HG03457 (cell line): ENCODE measurements around the gene DCUN1D2.

ENCODE experiments used
- ATAC-seq: cut with Tn5 transposase; IDR thresholded peaks from one replicate; pipeline ENCODE4 v1.9.1; 2021; ENCODE audit warnings: moderate number of reproducible peaks; ENCODE audit not compliant: unreplicated experiment

Gene DCUN1D2

DNA sequence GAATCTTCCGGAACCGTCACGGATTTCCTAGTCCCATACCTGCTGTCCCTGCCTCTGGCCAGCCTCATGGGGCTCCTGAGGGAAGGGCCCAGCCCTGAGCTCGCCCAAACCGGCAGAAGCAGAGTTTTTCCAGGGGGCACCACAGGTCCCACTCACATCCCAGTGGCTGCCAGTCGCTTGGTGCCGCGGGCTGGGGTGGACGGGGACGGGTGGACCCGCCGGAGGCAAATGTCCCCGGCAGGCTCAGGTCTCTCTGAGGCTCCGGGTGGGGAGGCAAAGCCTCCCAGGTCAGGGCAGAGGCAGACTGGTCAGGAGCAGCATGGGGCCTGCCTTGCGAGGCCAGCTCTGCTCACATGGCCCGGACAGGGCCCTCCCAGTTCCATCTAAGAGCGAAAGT lies 62.0 kb downstream of the DCUN1D2 start:
- ATAC-seq: no peak

DNA sequence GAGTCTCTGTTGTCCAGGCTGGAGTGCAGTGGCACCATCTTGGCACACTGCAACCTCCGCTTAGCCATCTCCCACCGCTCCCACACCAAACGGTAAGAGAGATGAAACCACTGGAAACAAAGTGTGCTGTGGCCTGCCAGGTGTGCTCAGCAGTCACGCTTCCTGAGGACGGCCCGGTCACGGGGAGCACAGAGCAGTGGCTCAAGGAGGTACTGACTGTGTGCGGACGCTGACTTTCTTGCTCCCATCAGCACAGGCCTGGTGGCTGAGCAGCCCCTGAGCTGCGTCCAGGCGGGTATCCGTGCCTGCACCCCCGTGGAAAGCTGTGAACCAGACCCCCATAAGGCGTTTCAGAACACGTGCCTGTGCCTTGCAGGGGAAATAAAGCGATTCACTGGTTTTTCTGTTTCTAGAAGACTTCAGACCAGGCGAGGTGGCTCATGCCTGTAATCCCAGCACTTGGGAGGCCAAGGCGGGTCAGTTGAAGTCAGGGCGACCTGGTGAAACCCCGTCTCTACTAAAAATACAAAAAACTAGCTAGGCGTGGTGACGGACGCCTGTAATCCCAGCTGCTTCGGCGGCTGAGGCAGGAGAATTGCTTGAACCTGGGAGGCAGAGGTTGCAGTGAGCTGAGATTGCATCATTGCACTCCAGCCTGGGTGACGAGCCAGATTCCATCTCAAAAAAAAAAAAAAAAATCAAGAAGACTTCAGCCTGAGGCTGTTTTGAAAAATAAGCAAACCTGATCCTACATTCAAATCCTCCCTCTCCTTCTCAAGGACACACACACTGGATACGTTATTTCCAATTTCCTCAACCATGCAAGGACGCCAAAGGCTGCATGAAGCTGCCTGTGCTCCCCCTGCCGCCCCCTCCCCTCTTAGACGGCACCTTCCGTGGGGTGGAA lies 62.7 kb downstream of the DCUN1D2 start:
- no peak for ATAC-seq

DNA sequence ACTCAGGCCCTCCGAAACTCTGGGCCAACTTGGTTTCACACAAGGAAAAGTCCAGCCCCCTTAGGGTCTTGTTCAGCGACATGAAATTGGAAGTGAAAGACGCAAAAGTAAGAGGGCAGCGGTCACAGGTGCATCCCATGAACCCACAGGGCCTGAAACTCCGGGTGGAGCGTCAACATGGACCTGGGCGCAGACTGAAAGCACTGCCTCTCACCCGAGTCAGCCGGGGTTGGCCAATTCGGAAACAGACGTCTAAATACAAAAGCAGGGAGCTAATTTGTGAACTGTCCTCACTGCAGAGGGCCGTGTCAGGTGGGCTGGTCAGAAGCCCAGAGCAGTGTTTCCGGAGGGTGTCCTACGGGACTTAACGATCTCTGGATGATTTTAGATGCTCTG lies 63.9 kb downstream of the DCUN1D2 start:
- no peak for ATAC-seq

DNA sequence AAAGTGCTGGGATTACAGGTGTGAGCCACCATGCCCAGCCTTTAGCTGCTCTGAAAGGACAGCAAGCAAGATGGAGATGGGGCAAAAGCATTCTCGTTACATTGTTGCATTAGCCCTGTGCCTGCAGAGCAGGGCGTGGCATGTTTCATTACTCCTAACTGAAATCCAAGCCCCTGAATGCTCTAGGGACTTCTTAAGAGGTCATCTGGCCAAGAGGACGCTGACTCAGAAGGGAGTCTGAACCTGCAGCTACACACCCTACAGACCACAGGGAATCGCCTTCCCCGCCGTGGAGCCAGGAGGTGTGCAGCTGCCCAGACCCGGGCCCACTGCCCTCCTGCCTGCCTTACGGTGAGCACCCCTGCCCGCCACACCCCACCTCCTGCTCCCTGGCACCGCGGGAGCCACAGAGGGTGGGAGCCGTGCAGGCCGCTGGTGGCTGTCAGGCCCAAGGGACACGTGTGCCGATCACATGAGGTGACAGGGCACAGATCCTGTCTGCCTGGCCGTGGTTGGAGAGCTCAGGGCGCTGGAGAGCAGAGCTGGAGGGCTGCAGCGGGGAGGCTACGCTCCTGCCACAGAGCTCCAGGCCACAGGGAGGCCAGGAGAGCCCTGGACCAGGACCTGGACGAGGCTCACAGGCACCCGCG lies 64.4 kb downstream of the DCUN1D2 start:
- ATAC-seq: no peak

DNA sequence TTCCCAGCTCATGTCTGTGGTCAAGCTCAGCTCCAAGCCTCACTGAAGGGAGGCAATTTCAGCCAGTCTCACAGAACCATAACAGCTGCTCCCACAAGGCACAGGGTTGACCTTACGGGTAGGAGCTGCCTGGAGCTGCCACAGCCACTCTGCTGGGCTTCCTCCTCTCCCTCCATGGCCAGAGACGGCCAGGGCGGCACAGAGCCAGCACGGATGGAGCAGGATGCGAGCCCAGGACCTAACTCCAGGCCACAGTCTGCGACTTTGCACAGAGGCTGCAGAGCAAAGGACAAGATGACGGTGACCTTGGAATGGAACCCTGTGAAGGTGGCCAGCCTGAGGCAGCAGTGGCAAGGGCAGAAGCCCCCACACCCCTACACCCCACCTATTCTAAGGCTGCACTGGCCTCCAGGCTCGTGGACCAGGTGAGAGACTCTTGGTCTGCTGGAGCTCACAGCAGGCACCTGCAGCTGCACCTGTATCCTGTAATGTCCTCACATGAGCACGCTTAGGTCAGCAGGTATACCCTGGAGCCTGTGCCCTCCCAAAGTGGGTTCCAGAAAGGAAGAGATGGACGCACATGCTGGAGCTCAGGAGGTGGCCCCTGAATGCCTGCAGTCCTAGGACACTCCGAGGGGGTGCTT lies 66.9 kb downstream of the DCUN1D2 start:
- ATAC-seq: no peak

DNA sequence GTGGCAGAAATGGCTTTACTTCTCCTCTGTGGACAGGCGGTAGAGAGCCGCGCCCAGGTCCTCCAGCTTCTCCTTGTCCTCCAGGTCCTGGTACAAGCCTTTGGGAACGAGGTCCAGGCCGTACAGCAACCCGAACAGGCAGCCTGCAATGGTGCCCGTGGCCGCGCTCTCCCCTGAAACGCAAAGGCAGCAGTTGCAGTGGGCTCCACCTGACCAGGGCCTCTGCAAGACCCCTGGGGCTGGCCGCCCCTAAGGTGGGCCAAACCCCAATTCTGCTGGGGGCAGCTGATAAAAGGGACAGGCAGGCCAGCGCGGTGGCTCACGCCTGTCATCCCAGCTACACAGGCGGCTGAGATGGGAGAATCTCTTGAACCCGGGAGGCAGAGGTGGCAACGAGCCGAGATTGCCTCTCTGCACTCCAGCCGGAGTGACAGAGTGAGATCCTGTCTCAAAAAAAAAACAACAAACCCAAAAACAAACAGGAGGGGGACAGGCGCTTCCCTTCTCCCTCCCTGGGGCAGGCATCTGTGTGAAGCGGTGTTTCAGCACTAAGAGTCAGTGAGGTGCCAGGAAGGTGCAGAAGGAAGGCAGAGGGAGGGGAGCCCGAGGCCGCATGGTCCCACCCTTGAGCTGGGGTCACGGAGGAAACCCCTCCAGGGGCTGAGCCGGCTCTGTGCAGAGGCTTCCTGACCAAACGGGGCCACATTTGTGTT lies 67.5 kb downstream of the DCUN1D2 start:
- no peak for ATAC-seq

DNA sequence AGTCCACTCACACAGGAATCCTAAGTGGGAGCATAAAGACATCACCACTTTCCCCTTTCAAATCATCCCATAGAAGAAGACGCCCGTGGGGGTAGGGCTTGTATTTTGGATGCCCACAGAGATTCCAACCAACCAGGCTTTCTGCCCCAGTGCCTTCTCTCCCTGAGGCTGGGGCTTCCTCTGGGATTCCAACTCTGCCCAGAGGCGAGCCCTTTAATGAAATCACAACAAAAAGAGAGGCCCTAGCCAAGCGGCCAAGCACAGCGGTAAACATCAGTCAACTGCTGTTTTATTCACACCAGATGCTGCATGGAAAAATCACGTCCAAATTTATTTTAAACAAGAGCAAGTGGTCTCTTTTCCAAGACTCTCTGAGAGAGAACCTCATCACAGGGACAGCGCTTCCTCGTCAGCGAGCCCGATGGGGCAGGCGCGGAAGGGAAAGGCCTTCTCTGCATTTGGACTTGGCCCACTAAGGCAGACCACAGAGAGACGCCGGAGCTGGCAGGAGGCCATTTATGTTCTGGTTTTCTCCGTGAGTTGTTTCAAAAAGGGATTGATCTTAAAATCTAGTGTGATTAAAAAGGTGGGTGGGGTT lies 68.7 kb downstream of the DCUN1D2 start:
- ATAC-seq: no peak

DNA sequence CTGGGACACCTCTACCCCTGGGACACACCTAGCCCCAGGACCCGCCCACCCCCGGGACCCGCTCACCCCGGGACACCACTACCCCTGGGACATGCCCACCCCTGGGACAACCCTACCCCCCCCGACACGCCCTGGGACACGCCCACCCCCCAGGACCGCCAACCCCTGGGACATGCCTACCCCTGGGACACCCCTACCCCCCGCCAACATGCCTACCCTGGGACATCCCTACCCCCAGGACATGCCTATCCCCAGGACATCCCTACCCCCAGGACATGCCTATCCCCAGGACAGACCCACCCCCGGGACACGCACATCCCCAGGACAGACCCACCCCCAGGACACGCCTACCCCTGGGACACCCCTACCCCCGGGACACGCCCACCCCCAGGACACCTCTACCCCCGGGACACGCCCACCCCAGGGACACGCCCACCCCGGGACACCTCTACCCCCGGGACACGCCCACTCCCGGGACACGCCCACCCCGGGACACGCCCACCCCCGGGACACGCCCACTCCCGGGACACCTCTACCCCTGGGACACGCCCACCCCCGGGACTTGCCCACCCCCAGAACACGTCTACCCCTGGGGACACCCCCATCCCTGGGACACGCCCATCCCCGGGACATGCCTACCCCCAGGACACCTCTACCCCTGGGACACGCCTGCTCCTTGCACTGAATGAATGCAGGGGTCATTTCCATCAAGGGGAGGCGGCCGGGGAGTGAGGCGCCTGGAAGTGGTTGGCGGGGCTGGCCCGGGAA lies 69.5 kb downstream of the DCUN1D2 start:
- no peak for ATAC-seq

DNA sequence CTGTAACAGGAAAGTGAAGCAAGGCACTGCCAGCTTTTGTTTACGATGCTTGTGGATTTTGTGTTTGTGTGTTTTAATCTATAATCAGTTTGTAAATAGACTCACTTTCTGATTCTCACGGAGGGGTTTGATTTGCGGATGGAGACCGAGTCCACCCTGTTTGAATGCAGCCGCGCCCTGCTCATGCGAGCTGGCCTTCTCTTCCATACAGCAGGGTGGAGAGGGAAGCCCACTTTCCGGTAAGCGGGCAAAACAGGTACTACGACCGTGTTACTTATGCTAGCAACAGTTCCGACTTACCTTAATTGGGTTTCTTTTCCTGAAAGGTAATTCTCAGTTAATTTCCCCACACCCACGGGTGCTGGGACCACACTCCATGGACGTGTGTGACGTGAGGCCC lies 70.3 kb downstream of the DCUN1D2 start:
- no peak for ATAC-seq

DNA sequence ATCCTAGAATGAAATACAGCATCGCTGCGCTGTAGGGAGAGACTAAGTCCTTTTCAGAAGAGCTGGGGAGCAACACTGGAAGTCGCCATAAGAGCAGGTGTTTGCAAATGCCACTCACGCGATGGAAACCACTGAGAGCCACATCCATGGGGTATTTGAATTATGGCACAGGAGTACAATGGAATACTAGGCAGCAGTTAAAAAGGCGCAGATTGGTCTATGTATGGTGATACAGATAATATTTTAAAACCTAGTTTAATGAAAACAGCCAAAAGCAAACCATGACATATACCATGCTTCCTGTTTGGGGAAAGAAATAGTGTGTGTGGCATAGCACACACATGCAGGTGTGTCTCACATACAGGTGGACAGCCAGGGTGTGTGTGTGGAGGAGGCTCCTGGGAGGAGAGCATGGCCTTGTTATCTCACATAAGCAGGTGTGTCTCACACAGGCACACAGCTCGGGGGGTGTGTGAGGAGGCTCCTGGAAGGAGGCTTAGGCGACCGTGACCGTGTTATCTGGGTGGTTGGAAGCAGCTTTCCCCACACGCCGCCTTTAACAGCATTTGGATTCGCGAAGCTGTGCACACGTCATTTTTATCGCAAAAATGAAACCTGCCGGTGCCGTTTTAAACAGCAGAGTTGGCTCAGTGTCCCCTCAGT lies 70.8 kb downstream of the DCUN1D2 start:
- ATAC-seq: no peak

DNA sequence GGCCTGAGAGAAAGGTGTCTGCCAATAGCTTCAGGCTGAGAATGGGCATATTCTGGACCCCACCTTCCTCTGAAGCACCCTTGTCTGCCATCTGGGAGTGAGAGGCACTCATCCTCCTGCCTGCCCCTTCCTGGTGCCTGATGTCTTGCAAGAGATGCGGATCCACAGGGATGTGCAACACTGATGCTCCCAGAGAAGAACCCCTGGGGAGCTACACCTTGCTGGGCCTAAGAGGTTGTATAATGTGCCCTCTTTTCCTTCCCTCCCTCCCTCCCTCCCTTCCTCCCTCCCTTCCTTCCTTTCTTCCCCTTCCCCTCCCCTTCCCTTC lies 71.8 kb downstream of the DCUN1D2 start:
- no peak for ATAC-seq

DNA sequence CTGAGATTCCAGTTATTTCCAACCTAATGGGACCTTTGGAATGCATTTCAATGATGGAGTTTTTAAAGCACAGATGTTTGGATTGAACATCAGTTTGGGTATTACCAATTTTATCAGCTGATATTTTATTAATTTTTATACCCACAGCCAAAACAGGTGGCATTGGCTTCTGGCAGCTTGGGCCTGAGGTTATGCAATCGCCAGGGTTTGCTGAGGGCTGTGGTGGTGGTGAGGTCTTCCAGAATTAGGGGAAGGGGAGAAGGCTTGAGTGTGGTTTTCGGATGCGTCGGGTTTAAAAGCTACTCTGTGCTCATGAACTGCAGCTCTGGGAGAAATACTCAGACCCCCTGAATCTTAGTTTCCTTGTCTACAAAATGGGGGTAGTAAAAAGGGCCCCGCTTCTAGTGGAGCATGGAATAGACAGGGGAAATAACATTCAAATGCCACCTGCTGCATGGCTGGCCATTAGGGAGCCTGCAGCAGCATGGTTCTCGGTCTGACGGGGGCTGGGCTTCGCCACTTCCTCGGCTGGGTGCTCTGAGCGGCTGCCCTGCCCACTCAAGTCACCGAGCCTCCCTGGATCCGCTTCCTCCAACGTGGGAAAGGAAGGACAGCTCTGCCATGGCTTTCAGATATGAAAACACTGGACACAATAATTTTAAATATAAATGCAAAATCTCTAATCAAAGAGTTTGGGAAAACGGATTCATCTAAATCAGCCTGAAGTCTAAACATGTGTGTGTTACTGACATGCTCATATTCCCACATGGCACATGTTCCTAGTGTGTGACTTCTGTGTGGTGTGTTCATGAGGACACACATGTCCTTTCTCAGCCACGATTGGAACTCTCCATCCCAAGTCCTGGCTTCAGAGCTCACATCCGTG lies 72.4 kb downstream of the DCUN1D2 start:
- ATAC-seq: no peak

DNA sequence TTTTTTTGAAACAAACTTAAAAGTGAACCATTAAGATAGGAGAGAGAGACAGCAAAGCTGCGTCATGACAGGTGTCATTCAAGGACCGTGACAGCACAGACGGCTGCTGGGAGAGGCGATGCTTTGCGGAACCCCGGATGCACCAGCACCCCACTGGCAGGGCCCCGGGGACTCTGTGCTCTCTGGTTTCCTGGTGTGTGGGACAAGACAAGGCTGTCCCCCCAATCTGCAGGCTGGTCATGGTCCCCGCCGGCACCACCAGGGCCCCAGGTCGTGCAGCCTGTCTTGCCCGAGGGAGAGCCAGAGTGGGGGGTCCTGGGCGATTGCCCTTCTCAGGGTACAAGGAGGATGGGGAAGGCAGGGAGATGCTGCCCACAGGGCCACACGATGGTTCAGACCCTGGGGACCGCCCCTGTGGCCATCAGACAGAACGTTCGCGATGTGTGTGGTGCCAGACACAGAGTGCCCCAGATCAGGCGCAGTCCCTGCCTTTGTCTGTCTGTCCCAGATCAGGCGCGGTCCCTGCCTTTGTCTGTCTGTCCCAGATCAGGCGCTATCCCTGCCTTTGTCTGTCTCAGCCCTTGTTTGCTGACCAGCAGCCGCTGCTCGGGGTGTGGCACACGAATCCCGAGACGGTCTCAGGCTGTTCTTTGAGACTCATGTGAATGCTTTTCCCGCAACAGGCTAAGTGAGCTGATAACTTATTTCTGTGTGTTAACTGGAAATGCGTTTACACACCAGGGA lies 73.3 kb downstream of the DCUN1D2 start:
- ATAC-seq: no peak

DNA sequence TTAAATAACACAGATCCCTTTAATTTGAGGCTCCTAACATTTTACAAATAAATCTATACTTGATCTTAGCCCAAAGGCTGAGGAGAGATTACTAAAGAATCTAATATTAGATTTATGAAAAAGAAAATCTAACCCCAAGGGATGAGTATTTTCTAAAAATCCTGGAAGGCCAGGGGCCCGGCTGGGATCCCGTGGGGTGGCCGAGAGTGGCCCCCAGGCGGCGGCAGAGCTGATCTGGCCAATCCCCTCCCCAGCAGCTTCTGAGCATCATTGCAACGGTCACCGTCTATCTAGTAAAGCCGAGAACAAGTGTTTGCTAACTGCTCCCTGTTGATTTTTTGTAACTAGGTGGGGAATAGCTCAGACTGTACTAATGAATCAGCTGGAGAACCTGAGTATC lies 74.7 kb downstream of the DCUN1D2 start:
- ATAC-seq: no peak

DNA sequence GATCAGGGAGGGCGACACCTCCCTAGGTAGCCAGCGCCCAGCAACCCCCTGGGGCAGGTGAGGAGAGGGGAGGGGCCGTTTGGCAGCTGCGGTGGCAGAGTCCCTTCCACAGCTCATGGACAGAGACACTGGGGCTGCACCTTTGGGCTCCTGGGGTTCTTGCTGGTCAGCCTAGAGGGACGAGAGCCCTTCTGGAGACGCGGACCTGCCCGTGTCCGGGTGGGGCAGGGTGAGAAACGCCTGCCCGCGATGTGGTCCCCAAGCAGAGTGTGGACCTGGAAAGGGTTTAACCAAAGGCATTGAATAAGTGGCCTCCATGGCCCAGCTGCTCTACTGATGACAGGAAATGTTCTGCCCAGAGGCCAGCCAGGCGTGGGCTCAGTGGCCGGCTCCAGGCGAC lies 75.5 kb downstream of the DCUN1D2 start:
- no peak for ATAC-seq

DNA sequence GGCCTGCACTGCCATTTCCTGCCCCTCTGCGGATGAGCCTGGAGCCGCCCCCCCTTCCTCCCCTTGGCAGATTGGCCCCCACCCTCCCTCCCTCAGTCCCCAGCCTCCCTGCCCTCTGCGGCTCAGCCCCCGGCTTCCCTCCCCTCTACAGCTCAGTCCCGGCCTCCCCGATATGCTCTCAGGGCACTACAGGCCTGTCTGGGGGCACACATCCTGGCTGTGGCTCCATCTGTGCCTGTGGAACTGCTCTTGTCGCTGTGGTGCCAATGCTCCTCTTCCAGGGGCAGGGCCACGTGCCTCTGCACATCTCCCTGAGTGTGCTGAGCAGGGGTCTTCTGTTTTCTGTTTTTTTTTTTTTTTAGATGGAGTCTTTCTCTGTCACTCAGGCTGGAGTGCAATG lies 76.2 kb downstream of the DCUN1D2 start:
- ATAC-seq: no peak

DNA sequence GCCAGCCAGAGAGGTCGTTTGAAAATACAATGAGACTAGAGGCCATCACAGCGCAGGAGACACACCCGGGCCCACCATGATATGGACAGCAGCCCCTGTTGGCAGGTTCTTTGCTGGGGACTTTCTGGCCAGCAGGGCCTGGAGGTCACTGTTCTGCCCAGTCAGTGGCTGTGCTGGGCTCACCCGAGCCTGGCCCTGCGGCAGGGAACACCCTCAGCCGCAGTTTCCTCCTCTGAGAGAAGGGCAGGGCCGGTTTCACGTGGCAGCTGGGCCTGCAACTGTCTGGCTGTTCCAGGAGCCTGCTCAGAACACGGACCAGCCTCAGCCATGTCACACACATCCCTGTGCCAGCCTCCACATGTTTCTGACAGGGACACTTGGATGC lies 76.6 kb downstream of the DCUN1D2 start:
- no peak for ATAC-seq

DNA sequence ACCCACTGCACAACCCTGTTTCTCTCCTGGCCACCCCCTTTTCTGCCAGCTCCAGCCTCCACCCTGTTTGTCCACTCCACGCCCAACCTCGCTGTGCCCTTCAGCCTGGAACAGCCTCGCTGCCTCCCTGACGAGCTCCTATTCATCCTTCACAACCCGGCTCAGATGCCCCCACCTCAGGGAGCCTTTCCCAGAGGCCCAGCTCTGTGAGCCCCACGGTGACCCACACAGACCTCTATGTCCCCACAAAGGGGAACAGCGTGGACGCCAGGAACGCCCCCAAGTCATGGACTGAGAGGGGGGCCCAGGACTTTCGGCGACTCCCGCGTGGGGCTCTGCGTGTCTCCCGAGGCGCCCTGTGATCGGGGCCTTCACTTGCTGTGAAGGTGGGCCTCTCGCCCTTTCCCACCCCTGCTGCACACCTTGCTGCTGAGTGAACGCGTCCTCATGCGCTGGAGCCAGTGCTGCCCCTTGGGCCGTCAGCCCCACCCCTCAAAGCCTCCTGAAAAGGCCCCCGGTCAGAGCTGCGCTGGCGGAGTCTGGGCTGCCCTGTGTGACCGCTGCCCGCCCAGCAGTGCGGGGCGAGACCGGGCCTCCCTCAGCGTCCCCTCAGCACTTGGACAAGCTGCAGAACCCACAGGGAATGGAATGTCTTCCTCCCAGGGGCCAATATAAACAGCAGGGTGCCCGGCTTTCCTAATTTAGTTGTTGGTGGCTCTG lies 77.2 kb downstream of the DCUN1D2 start:
- ATAC-seq: no peak
